Measurements from ENCODE around the gene MARCHF3.

The MARCHF3 gene

GRCh38 chr5:126920291-126920690 is 110.1 kb downstream of the MARCHF3 start:
- no peak for DNase-seq (ENCODE audit: low spot score)
- no peak for TF ChIP-seq CTCF (IDR thresholded peaks at IDR 0.05; ENCODE audit: extremely low read depth, missing control alignments)

- DNase-seq (ENCODE audit: low spot score), result no peak
- no peak for TF ChIP-seq CTCF (IDR thresholded peaks at IDR 0.05; ENCODE audit: extremely low read depth, missing control alignments)
These were observed 110.8 kb downstream of the MARCHF3 start for GRCh38 chr5:126919566-126919965.

- TF ChIP-seq CTCF (IDR thresholded peaks at IDR 0.05; ENCODE audit: extremely low read depth, missing control alignments), result no peak
- no peak for DNase-seq (ENCODE audit: low spot score)
These were observed 111.8 kb downstream of the MARCHF3 start for GRCh38 chr5:126918615-126918957.

- no peak for TF ChIP-seq CTCF (IDR thresholded peaks at IDR 0.05; ENCODE audit: extremely low read depth, missing control alignments)
- no peak for DNase-seq (ENCODE audit: low spot score)
These were observed 112.3 kb downstream of the MARCHF3 start for GRCh38 chr5:126917918-126918614.

GRCh38 chr5:126915496-126915895 is 114.9 kb downstream of the MARCHF3 start:
- TF ChIP-seq CTCF (IDR thresholded peaks at IDR 0.05; ENCODE audit: extremely low read depth, missing control alignments), result no peak
- no peak for DNase-seq (ENCODE audit: low spot score)

GRCh38 chr5:126914801-126915436 is 115.4 kb downstream of the MARCHF3 start:
- DNase-seq (ENCODE audit: low spot score), result no peak
- no peak for TF ChIP-seq CTCF (IDR thresholded peaks at IDR 0.05; ENCODE audit: extremely low read depth, missing control alignments)

GRCh38 chr5:126912616-126913200 is 117.7 kb downstream of the MARCHF3 start:
- TF ChIP-seq CTCF (IDR thresholded peaks at IDR 0.05; ENCODE audit: extremely low read depth, missing control alignments), result no peak
- DNase-seq (ENCODE audit: low spot score), result no peak

Measured in GM20000 (cell line).